GM19395 (cell line): ENCODE data around the gene MAST1.
"Not testable (repeated sequence)": the region's sequence is repeated elsewhere in the genome, so short reads cannot be mapped to it uniquely, and the experiment has no call there.

Experiments used
- ATAC-seq: cut with Tn5 transposase; IDR thresholded peaks from one replicate; pipeline ENCODE4 v1.9.1; 2021; ENCODE audit warnings: mild to moderate bottlenecking, moderate library complexity; ENCODE audit not compliant: unreplicated experiment

The MAST1 gene

DNA sequence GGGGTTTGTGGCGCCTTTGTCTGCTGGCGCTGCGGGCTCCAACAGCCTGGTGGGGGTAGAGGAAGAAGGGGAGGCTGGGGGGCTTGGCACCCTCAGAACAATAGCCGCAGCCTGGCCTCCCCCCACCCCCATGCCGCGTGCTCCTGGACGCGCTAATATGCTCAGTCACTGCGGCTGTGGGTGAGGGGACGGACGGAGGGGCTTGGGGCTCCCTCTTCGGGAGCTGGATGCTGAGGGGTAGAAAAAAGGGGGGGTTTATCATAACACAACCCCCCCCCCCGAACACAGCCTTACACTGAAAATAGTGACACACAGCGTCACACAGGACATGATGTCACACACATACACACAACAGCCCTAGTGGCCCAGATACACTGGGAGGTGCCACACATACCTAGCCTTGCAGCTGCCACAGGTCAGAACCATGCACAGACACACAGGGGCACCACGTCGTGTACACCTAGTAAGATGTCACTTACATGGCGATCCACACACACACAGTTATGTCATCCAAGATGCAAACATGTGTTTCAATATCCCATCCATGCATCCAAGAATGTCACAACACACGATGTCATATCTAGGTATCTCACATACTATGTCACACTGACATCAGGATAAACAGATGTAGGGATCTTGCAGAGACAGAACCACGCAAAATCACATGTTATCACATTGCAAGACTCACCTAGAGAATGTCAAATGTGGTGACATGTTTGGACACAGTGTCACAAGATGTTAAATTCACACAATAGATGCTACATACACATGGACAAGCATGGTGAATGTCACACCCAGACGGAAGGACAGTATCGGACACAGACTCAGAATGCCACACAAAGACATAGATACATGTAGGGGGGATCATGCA is 806 bp downstream of the MAST1 start:
- ATAC-seq = no peak

DNA sequence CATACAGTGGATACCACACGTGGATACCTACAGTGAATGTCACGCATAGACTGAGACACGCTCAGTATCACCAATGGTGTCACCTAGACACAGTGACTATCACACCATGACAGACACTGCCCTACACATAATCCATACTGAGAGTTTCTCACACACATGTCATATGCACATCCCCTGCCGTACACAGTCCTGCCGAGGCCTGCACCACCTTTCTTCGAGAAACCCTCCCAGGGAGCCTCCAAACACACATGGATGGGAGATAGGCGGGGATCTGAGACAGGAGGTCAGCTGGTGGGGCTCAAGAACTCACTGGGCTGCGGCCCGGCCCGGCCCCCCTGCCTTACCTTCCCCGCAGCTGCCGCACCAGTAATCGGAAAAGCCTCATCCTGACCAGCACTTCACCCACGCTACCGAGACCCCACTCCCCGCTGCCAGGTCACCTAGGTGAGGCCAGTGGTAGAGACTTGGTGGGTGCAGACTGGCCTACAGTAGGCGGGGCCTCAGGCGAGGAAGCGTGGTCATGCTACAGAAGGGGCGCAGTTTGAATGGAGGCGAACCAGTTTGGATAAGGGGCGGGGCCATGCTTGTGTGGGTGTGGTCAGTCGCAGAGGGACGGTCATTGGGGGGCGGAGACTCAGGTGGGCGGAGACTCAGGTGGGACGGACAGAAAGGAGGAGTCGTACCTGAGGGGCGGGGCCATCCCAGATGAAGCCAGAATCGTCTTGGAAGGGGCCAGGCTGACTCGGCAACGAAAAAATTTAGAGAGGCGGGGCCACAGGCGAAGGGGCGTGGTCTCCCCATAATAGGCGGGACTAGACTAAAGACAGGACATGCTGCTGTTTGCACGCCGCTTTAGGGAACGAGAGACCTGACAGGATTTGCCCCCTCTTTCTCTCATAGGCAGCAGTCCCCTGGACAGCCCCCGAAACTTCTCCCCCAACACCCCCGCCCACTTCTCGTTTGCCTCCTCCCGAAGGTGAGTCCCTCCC is 2.1 kb downstream of the MAST1 start:
- ATAC-seq = no peak

GRCh38 chr19:12841094-12841493 is 2.8 kb downstream of the MAST1 start:
- no peak for ATAC-seq

DNA sequence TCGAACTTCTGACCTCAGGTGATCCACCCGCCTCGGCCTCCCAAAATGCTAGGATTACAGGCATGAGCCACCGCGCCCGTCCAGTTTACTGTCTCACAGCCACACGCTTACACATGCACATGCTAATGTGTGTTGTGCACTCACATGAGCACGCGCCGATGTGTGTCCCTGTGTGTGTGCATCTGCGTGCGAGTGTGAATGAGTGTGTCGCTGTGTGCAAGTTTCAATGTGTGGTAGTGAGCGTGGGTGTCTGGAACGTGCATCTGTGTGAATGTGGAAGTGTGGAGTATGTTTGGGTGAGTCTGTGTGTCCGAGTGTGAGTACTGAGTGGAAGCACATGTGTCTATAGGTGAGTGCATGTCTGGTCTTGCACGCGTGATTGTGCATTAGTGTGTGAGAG is 4.2 kb downstream of the MAST1 start:
- no peak for ATAC-seq

DNA sequence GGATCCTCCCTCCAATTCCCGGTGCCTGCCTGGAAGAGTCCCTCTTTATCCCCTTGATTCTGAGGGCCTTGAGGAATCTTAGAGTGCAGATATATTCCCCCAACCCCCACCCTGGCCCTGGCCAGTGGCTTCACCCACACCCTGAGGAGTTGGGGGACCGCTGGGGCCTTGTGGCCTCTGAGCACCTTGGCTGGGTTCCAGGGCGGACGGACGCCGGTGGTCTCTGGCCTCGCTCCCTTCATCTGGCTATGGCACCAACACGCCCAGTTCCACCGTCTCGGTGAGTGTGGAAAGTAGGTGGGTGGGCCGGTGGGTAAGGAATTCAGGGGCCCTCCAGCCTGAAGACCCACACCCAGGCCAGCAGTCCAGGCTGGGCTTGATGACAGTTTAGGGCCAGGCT is 5.0 kb downstream of the MAST1 start:
- no peak for ATAC-seq

- ATAC-seq = no peak
Measured at GRCh38 chr19:12843999-12844732, 5.9 kb downstream of the MAST1 start.

- ATAC-seq = not testable (repeated sequence)
Measured at GRCh38 chr19:12846613-12847012, 8.3 kb downstream of the MAST1 start.

GRCh38 chr19:12847159-12848139 is 9.1 kb downstream of the MAST1 start:
- peak; percentile 47 for ATAC-seq

DNA sequence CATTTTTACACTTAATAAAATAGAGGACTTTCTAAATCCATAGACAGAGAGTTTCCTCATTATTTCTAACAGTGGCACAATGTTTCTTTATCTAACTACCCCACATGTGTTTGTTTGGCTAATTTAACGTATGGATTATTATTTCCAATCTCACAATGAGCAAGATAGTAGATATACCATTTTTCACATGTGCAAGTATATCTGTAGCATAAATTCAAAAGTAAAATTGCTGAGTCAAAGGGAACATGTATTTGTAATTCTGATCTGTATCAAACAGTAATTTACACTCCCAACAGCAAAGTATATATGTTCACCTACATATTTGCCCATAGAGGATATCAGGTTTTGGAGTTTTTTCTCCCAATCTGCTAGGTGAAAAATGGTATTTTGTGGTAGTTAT is 18.3 kb downstream of the MAST1 start:
- ATAC-seq = no peak

DNA sequence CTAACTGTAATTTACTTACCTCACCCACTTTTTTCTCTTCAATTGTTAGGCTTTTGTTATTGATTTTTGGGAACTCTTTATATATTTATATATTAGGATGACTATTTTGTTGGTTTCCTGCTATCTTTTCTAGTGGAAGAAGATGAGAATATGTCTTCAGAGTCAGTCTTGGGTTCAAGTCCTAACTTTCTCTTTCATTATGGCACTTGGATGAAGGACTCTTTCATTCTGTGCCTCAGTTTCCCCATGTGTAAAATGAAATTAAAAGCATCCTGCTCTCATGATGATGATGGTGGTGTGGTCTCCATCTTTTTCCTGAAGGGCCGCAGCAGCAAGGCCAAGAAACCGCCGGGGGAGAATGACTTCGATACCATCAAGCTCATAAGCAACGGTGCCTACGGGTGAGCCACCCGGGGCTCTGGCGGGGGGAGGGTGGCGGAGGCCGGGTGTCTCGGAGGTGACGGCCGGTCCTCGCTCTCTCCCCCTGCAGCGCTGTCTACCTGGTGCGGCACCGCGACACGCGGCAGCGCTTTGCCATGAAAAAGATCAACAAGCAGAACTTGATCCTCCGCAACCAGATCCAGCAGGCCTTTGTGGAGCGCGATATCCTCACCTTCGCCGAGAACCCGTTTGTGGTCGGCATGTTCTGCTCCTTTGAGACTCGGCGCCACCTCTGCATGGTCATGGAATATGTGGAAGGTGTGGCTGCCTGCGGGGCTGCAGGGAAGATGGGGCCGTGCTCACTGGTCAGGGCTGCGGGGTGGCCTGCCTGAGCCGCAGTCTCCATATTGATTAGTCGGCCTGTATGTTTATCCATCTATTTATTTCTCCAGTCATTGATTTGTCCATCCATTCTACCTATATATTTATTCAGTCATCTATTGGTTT is 20.0 kb downstream of the MAST1 start:
- no peak for ATAC-seq

GRCh38 chr19:12859546-12859945 is 21.2 kb downstream of the MAST1 start:
- no peak for ATAC-seq

DNA sequence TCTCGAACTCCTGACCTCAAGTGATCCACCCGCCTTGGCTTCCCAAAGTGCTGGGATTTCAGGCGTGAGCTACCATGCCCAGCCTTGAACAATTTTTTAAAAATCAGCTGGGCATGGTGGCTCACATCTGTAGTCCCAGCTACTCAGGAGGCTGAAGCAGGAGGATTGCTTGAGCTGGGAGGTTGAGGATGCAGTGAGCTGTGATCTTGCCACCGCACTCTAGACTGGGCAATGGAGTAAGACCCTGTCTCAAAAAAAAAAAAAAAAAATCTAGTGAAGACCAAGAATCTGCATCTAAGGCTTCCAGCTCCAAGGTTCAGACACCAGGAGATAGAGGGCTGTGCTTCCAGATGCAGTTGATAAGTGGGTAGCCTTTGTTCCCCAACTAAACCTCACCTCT is 25.8 kb downstream of the MAST1 start:
- ATAC-seq = no peak

GRCh38 chr19:12864721-12865715 is 26.7 kb downstream of the MAST1 start:
- no peak for ATAC-seq

DNA sequence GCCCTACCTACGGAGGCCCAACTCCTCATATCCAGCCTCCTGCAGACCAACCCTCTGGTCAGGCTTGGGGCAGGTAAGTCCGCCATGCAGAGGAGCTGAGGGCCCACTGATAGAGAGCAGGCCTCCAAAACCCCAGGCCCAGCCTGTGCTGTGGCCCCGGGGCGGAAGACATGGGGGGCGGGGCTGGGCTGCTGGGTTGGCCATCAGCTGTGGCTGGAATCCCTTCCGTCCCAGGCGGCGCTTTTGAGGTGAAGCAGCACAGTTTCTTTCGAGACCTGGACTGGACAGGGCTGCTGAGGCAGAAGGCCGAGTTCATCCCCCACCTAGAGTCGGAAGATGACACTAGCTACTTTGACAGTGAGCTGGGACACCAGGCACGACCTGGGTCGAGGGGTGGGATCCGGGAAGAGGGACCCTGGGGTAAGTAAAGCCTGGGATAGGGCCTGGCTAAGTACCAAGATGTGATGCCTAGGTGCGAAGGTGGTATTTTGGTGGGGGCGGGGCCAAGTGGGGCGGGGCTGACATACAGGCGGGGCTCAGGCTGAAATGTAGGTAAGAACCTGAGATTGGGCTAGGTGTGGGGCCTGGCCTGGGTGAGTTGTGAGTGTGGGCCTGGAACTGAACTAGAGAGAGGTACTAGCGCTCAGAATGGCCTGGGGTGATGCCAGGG is 27.6 kb downstream of the MAST1 start:
- ATAC-seq = no peak

DNA sequence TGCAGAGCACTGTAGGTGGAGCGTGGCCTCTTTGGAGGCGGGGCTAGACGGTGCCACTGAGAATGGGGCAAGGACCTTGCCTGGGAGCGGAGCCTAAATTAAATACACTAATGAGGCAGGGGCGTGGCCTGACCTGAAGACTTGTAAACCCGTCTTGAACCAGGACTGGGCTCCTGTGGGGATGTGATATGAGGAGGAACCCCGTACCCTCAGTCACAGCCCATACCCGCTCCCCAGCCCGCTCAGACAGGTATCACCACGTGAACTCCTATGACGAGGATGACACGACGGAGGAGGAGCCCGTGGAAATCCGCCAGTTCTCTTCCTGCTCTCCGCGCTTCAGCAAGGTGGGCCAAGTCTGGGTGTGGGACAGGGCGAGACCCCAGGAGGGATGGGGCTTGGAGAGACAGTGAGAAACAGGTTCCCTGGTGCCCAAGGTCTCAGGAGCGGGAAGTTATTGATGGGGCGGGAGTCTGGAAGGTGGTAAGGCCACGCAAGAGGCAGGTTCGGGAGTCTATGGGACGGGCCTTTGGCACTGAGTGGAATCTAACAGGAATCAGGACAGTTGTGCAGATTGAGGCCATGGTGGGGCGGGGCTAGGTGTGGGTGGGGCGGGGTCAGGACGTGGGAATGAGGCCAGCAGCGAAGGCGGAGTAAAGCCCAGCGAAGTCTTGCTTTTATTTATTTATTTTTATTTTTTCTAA is 28.3 kb downstream of the MAST1 start:
- ATAC-seq = no peak
